HL-60 (cell line): Measurements from ENCODE around the gene DYRK1B.

ENCODE experiments used
- DNase-seq, 2 experiments: peaks; one replicate each; pipeline ENCODE4 v3.0.0-alpha.2; 2010 to 2020; ENCODE audit warnings: low read depth in 1 of 2, low spot score in 1 of 2
- H3K27ac ChIP-seq: fragments of 250-450 bp; sonication (Bioruptor Pico); replicated peaks from 2 replicates; pipeline ENCODE4 v1.5.1; 2020; ENCODE audit warnings: mild to moderate bottlenecking, moderate library complexity
- H3K27me3 ChIP-seq: fragments of 250-450 bp; sonication (Bioruptor Pico); 2 replicates; pipeline ENCODE4 v1.5.1; 2021; ENCODE audit warnings: mild to moderate bottlenecking, moderate library complexity; ENCODE audit not compliant: insufficient read depth, poor library complexity, severe bottlenecking
- H3K4me3 ChIP-seq: replicated peaks from 2 replicates; pipeline ENCODE4 v1.5.1; 2011; ENCODE audit warnings: mild to moderate bottlenecking, control low read depth, low read length; ENCODE audit not compliant: insufficient read depth
- CTCF ChIP-seq: IDR thresholded peaks from one replicate; pipeline ENCODE4 v1.5.1; 2011; ENCODE audit warnings: low read length, control low read depth, inconsistent platforms; ENCODE audit not compliant: insufficient read depth
- GABPA ChIP-seq: IDR thresholded peaks from 2 replicates; pipeline ENCODE4 v1.6.1; 2012; ENCODE audit warnings: low read depth
- POLR2AphosphoS5 ChIP-seq: IDR thresholded peaks from 2 replicates; pipeline ENCODE4 v1.6.1; 2012; ENCODE audit warnings: low read depth
- REST ChIP-seq: IDR thresholded peaks from 2 replicates; pipeline ENCODE4 v1.6.1; 2012; ENCODE audit warnings: low read depth; ENCODE audit not compliant: insufficient replicate concordance
- SPI1 ChIP-seq: IDR thresholded peaks from 2 replicates; pipeline ENCODE4 v1.6.1; 2012; ENCODE audit warnings: low read depth, mild to moderate bottlenecking, borderline replicate concordance

The DYRK1B gene

GRCh38 chr19:39873385-39873784, 39.4 kb upstream of the DYRK1B start:
- no peak for DNase-seq

GRCh38 chr19:39871886-39872866, 38.2 kb upstream of the DYRK1B start:
- TF ChIP-seq REST: no peak
- TF ChIP-seq GABPA: no peak
- no peak for TF ChIP-seq SPI1
- no peak for TF ChIP-seq POLR2AphosphoS5
- no peak for TF ChIP-seq CTCF
- Histone ChIP-seq H3K27me3 (no peaks in the 10 kb centered on the region), H3K27ac (no peak overlapping the region), H3K4me3 (no peak overlapping the region)
- no peak for DNase-seq

More at GRCh38 chr19:39873385-39873784, 39.4 kb upstream of the DYRK1B start:
- TF ChIP-seq GABPA (no peak), CTCF (no peak), POLR2AphosphoS5 (no peak), REST (no peak), SPI1 (no peak)
- H3K27ac ChIP-seq: no peak overlapping the region
- no peak overlapping the region for H3K4me3 ChIP-seq
- H3K27me3 ChIP-seq: peaks cover 2% of the 10 kb centered on the region

GRCh38 chr19:39871362-39871761, 37.4 kb upstream of the DYRK1B start:
- H3K4me3 ChIP-seq: no peak overlapping the region
- DNase-seq: no peak
- H3K27me3 ChIP-seq: no peaks in the 10 kb centered on the region
- TF ChIP-seq GABPA: no peak
- no peak overlapping the region for H3K27ac ChIP-seq

GRCh38 chr19:39870171-39870971, 36.4 kb upstream of the DYRK1B start:
- TF ChIP-seq POLR2AphosphoS5 (no peak), REST (no peak), SPI1 (no peak), GABPA (no peak), CTCF (no peak)
- no peak overlapping the region for H3K4me3 ChIP-seq

More at GRCh38 chr19:39870171-39870971, 36.4 kb upstream of the DYRK1B start:
- H3K27me3 ChIP-seq: no peaks in the 10 kb centered on the region
- no peak overlapping the region for H3K27ac ChIP-seq
- no peak for DNase-seq
